H1 (cell line): ENCODE measurements around the gene NCK1. TPM values are rescaled to one million over a fixed set of nuclear protein-coding genes. Genes with fewer than 3 reads are reported as not detected.

Experiments
- CTCF ChIA-PET: fragments of 300-600 bp; sonication (Branson Sonifier 250); formaldehyde crosslinking; loops from one replicate; lab custom pipeline; 2021; ENCODE audit not compliant: partially characterized antibody; lab: Charles Lee
- POLR2A ChIA-PET: fragments of 300-600 bp; sonication (Branson Sonifier 250); formaldehyde crosslinking; loops from one replicate; lab custom pipeline; 2021; ENCODE audit warnings: inconsistent platforms; ENCODE audit not compliant: partially characterized antibody; lab: Charles Lee
- DNase-seq, 2 experiments: peaks; one replicate each; pipeline versions ENCODE4 v3.0.0 to v3.0.0-alpha.2; 2010 to 2022; ENCODE audit warnings: low spot score in 2 of 2, low read depth in 1 of 2, mixed read lengths in 1 of 2
- FAIRE-seq: peaks from 2 replicates; lab custom pipeline; 2011; peaks lifted over from hg19 to GRCh38; lab: Jason Lieb, UNC
- H2AFZ ChIP-seq: 2 replicates; pipeline ENCODE4 v1.8.1; 2012; ENCODE audit warnings: low read length, inconsistent platforms
- H2AK5ac ChIP-seq: 2 replicates; pipeline ENCODE4 v1.6.1; 2013; ENCODE audit warnings: low read depth, low read length
- H2BK120ac ChIP-seq: replicated peaks from 2 replicates; pipeline ENCODE3; 2013; ENCODE audit warnings: low read depth, low read length, inconsistent platforms
- H2BK12ac ChIP-seq: 2 replicates; pipeline ENCODE4 v1.6.1; 2013; ENCODE audit warnings: low read depth, low read length
- H2BK15ac ChIP-seq: 2 replicates; pipeline ENCODE4 v1.6.1; 2013; ENCODE audit warnings: low read length
- H2BK20ac ChIP-seq: 2 replicates; pipeline ENCODE4 v1.6.1; 2013; ENCODE audit warnings: low read length
- H2BK5ac ChIP-seq: 2 replicates; pipeline ENCODE4 v1.6.1; 2013; ENCODE audit warnings: low read depth, low read length
- H3K14ac ChIP-seq: 2 replicates; pipeline ENCODE4 v1.6.1; 2013; ENCODE audit warnings: inconsistent platforms; ENCODE audit not compliant: insufficient read length
- H3K18ac ChIP-seq: 2 replicates; pipeline ENCODE4 v1.6.1; 2013; ENCODE audit warnings: low read length; ENCODE audit errors: extremely low read depth
- H3K23ac ChIP-seq: 2 replicates; pipeline ENCODE4 v1.6.1; 2013; ENCODE audit warnings: inconsistent platforms; ENCODE audit not compliant: insufficient read length
- H3K23me2 ChIP-seq: 2 replicates; pipeline ENCODE4 v1.6.1; 2013; ENCODE audit warnings: low read depth, low read length
- H3K27ac ChIP-seq: 2 replicates; pipeline ENCODE4 v1.6.1; 2011; ENCODE audit warnings: low read depth, low read length, inconsistent platforms
- H3K27me3 ChIP-seq, 4 experiments: replicated peaks in 1 of 4; 1 replicate in 1 of 4; 2 replicates in 3 of 4; pipeline versions ENCODE4 v1.6.1 to v1.8.1; 2011 to 2013; ENCODE audit warnings: low read length in 3 of 4, mild to moderate bottlenecking in 3 of 4, inconsistent platforms in 2 of 4, mixed read lengths in 2 of 4, moderate library complexity in 1 of 4; ENCODE audit not compliant: control insufficient read depth in 3 of 4, insufficient read depth in 3 of 4; ENCODE audit errors: extremely low read depth in 1 of 4
- H3K36me3 ChIP-seq, 4 experiments: 2 replicates each; pipeline versions ENCODE4 v1.6.1 to v1.8.1; 2011 to 2013; ENCODE audit warnings: mild to moderate bottlenecking in 4 of 4, low read length in 3 of 4, moderate library complexity in 2 of 4, control low read depth in 1 of 4, inconsistent platforms in 1 of 4; ENCODE audit not compliant: insufficient read depth in 4 of 4, control insufficient read depth in 2 of 4
- H3K4ac ChIP-seq: replicated peaks from 2 replicates; pipeline ENCODE3; 2013; ENCODE audit warnings: low read length, low read depth, mixed read lengths, inconsistent platforms; ENCODE audit not compliant: insufficient read length
- H3K4me1 ChIP-seq, 4 experiments: replicated peaks in 1 of 4; 1 replicate in 1 of 4; 2 replicates in 3 of 4; pipeline versions ENCODE4 v1.6.1 to v1.8.1; 2011 to 2013; ENCODE audit warnings: low read length in 3 of 4, inconsistent platforms in 2 of 4, mixed read lengths in 1 of 4; ENCODE audit not compliant: insufficient read depth in 4 of 4, control insufficient read depth in 3 of 4
- H3K4me2 ChIP-seq, 2 experiments: 2 replicates each; pipeline versions ENCODE4 v1.6.1 to v1.8.1; 2011 to 2013; ENCODE audit warnings: low read depth in 2 of 2, low read length in 2 of 2, control low read depth in 1 of 2, inconsistent platforms in 1 of 2, mild to moderate bottlenecking in 1 of 2; ENCODE audit not compliant: insufficient read depth in 1 of 2
- H3K4me3 ChIP-seq, 4 experiments: fragments of 200-600, 300-600 bp in 1 of 4; sonication (generic), shearing (Covaris generic), sonication (Bioruptor Twin) in 1 of 4; 2 replicates each; pipeline versions ENCODE4 v1.5.1 to v1.8.1; 2011 to 2016; ENCODE audit warnings: low read length in 4 of 4, low read depth in 3 of 4, control low read depth in 2 of 4, inconsistent platforms in 2 of 4, mild to moderate bottlenecking in 2 of 4, mixed read lengths in 1 of 4, moderate library complexity in 1 of 4; ENCODE audit not compliant: insufficient read depth in 2 of 4; ENCODE audit errors: extremely low read depth in 1 of 4
- H3K56ac ChIP-seq: replicated peaks from 2 replicates; pipeline ENCODE3; 2013; ENCODE audit warnings: low read depth, mild to moderate bottlenecking, mixed read lengths, low read length, inconsistent platforms; ENCODE audit not compliant: insufficient read length
- H3K79me1 ChIP-seq: 2 replicates; pipeline ENCODE4 v1.6.1; 2013; ENCODE audit warnings: low read depth, low read length, control low read depth
- H3K79me2 ChIP-seq, 2 experiments: 2 replicates each; pipeline versions ENCODE4 v1.6.1 to v1.8.1; 2012 to 2013; ENCODE audit warnings: low read length in 2 of 2, mild to moderate bottlenecking in 2 of 2, inconsistent platforms in 1 of 2; ENCODE audit not compliant: insufficient read depth in 2 of 2, control insufficient read depth in 1 of 2
- H3K9ac ChIP-seq, 4 experiments: replicated peaks in 1 of 4; 1 replicate in 1 of 4; 2 replicates in 3 of 4; pipeline versions ENCODE4 v1.6.1 to v1.8.1; 2011 to 2013; ENCODE audit warnings: low read depth in 3 of 4, low read length in 3 of 4, control low read depth in 2 of 4, mild to moderate bottlenecking in 2 of 4, moderate library complexity in 2 of 4, inconsistent platforms in 1 of 4; ENCODE audit errors: extremely low read depth in 1 of 4
- H3K9me3 ChIP-seq, 2 experiments: 2 replicates each; pipeline versions ENCODE4 v1.6.1 to v1.8.1; 2012 to 2013; ENCODE audit warnings: mild to moderate bottlenecking in 2 of 2, moderate library complexity in 2 of 2, control low read depth in 1 of 2, inconsistent platforms in 1 of 2, low read depth in 1 of 2, low read length in 1 of 2, mixed read lengths in 1 of 2; ENCODE audit not compliant: insufficient read depth in 2 of 2
- H4K20me1 ChIP-seq, 2 experiments: replicated peaks in 1 of 2; 2 replicates each; pipeline versions ENCODE3 to v1.8.1; 2011 to 2013; ENCODE audit warnings: inconsistent platforms in 2 of 2, low read length in 2 of 2, mild to moderate bottlenecking in 1 of 2; ENCODE audit not compliant: insufficient read depth in 2 of 2, control insufficient read depth in 1 of 2
- H4K5ac ChIP-seq: 2 replicates; pipeline ENCODE4 v1.6.1; 2013; ENCODE audit warnings: low read length, low read depth, mixed read lengths, inconsistent platforms; ENCODE audit not compliant: insufficient read length
- H4K8ac ChIP-seq: 2 replicates; pipeline ENCODE4 v1.8.0; 2013; ENCODE audit warnings: mild to moderate bottlenecking, moderate library complexity, low read length, inconsistent platforms; ENCODE audit not compliant: insufficient read depth; ENCODE audit errors: extremely low read depth
- H4K91ac ChIP-seq: replicated peaks from 2 replicates; pipeline ENCODE3; 2013; ENCODE audit warnings: low read length, mixed read lengths, inconsistent platforms; ENCODE audit not compliant: insufficient read length
- EZH2 ChIP-seq: fragments of 200-600 bp; sonication (generic); IDR thresholded peaks from 2 replicates; pipeline ENCODE4 v1.7.1; 2012; ENCODE audit warnings: low read depth, mild to moderate bottlenecking, moderate library complexity, low read length, inconsistent platforms; ENCODE audit not compliant: severe bottlenecking
- SP4 ChIP-seq: IDR thresholded peaks from 2 replicates; pipeline ENCODE4 v1.6.1; 2012; ENCODE audit warnings: low read length, inconsistent platforms
- WGBS, 2 experiments: shearing (Covaris generic) in 1 of 2; methylation state at CpG; one replicate each; pipeline versions ENCODE4 v1.1.6 to v1.1.7; 2013 to 2015; ENCODE audit warnings: low lambda C conversion rate in 2 of 2, mixed read lengths in 2 of 2, inconsistent platforms in 1 of 2, low coverage in 1 of 2, missing lambda C conversion rate in 1 of 2; ENCODE audit not compliant: insufficient replicate concordance in 2 of 2, insufficient coverage in 1 of 2, insufficient read length in 1 of 2; ENCODE audit errors: extremely low coverage in 1 of 2, missing lambda C conversion rate in 1 of 2; 5-methylcytosine and 5-hydroxymethylcytosine counted together
- polyA plus RNA-seq, 7 experiments: library from polyadenylated mRNA; depleted of rRNA in 3 of 7; stranded (reverse) in 5 of 7; unstranded in 2 of 7; fragments of >200 nt in 5 of 7; fragments of 200-250 nt in 2 of 7; gene quantifications; 1 replicate in 5 of 7; 2 replicates in 1 of 7; 4 replicates in 1 of 7; pipeline versions ENCODE4 v1.2.1 to v1.2.3, GENCODE V29; 2011 to 2013; ENCODE audit warnings: missing spikeins in 2 of 7, mixed read lengths in 2 of 7
- total RNA-seq: library from RNA; stranded (reverse); fragmentation: NEBNext Ultra II Directional; extraction: Animal tissue kit (Norgen Biotek cat#: 25700); gene quantifications from 2 replicates; pipeline ENCODE4 v1.2.1, GENCODE V29; 2021

Gene NCK1
- total and polyA plus RNA-seq, 2 of the 8 experiments (the other 6 are each of a cell fraction or from before 2014, with no cell fraction given), result 10.0 to 28.5 TPM

- Histone ChIP-seq H4K91ac (no peak overlapping the region), H2AK5ac (no peak overlapping the region), H3K18ac (no peak overlapping the region), H2BK5ac (no peak overlapping the region), H2AFZ (no peak overlapping the region), H3K27me3 (no peaks in the 10 kb centered on the region), H2BK15ac (no peak overlapping the region), H4K5ac (no peak overlapping the region), H3K23ac (no peak overlapping the region), H3K23me2 (peaks cover 2% of the 10 kb centered on the region; the same call in 1 of the 2 replicates), H3K4me2 (no peak overlapping the region), H3K56ac (no peak overlapping the region), H3K4me3 (no peak overlapping the region), H2BK20ac (no peak overlapping the region), H3K9ac (no peak overlapping the region), H2BK12ac (no peak overlapping the region), H4K8ac (no peak overlapping the region), H4K20me1 (no peaks in the 10 kb centered on the region), H3K79me2 (no peaks in the 10 kb centered on the region), H2BK120ac (no peak overlapping the region), H3K4me1 (no peaks in the 10 kb centered on the region), H3K79me1 (no peaks in the 10 kb centered on the region), H3K14ac (no peak overlapping the region), H3K4ac (no peak overlapping the region), H3K27ac (no peak overlapping the region), H3K9me3 (peaks cover 5 to 12% of the 10 kb centered on the region in 2 experiments; a peak in 3 of 4 replicates), H3K36me3 (0 out of 8 replicates have a peak, but pooled peaks cover 0 to 2% (median 0%) of the 10 kb centered on the region in 4 experiments)
- WGBS, 2 experiments, result 81% methylated on average over 3 of the region's 3 CpGs; no CpG with 5 or more reads in 1 of the 2 experiments
- ChIA-PET POLR2A (interaction anchor here (1.1 kb wide), 1 partner anchor 29 kb away, joined by 3 read pairs; no protein-coding TSS in a partner anchor), CTCF (interaction anchor here (1.4 to 1.8 kb wide), 2 partner anchors 26 to 29 kb away, joined by 3 to 4 read pairs; no protein-coding TSS in a partner anchor)
- FAIRE-seq (no peak), DNase-seq (no peak)
- TF ChIP-seq EZH2 (no peak), SP4 (no peak)
Observed at GRCh38 chr3:136984837-136985236, 122.8 kb downstream of the NCK1 start.
